IMR-90 (cell line): ENCODE measurements around the gene GMPPA. TPM values are rescaled to one million over a fixed set of nuclear protein-coding genes. Genes with fewer than 3 reads are reported as not detected.

Source experiments
- ATAC-seq: fragments of 200-7000 bp; cut with Tn5 transposase; 2 replicates; pipeline ENCODE4 v1.9.1; 2020; ENCODE audit warnings: low read depth, mild to moderate bottlenecking, moderate library complexity
- BruUV-seq: library from RNA; stranded (reverse); fragments of 400-500 nt; replicated peaks from 2 replicates; lab custom pipeline; 2021; lab: Mats Ljungman, UMichigan
- CTCF ChIA-PET: fragments of 300-600 bp; formaldehyde crosslinking; extraction: SDS; loops from one replicate; lab custom pipeline; 2021; ENCODE audit warnings: antibody characterized with exemption; lab: Yijun Ruan, JAX
- POLR2A ChIA-PET: fragments of 300-600 bp; sonication (Branson Sonifier 250); formaldehyde crosslinking; loops from one replicate; lab custom pipeline; 2022; ENCODE audit warnings: antibody characterized with exemption; ENCODE audit not compliant: unreplicated experiment; lab: Charles Lee
- DNase-seq: peaks from one replicate; pipeline ENCODE4 v3.0.0; 2013
- H2AFZ ChIP-seq: replicated peaks from 2 replicates; pipeline ENCODE3; 2013; ENCODE audit warnings: low read length, mild to moderate bottlenecking; ENCODE audit not compliant: poor library complexity
- H2AK5ac ChIP-seq: 2 replicates; pipeline ENCODE4 v1.6.1; 2013; ENCODE audit warnings: low read depth, low read length, inconsistent platforms
- H2AK9ac ChIP-seq: replicated peaks from 2 replicates; pipeline ENCODE3; 2013; ENCODE audit warnings: mild to moderate bottlenecking, low read depth, low read length, moderate library complexity; ENCODE audit not compliant: poor library complexity
- H2BK120ac ChIP-seq: 2 replicates; pipeline ENCODE4 v1.6.1; 2013; ENCODE audit warnings: low read depth, low read length, inconsistent platforms
- H2BK15ac ChIP-seq: 3 replicates; pipeline ENCODE4 v1.6.1; 2013; ENCODE audit warnings: low read depth, low read length, inconsistent platforms
- H2BK20ac ChIP-seq: 2 replicates; pipeline ENCODE4 v1.6.1; 2013; ENCODE audit warnings: low read depth, mild to moderate bottlenecking, inconsistent platforms, low read length, moderate library complexity
- H2BK5ac ChIP-seq: 2 replicates; pipeline ENCODE4 v1.6.1; 2013; ENCODE audit warnings: mild to moderate bottlenecking, low read depth, low read length, inconsistent platforms; ENCODE audit not compliant: poor library complexity, severe bottlenecking
- H3K14ac ChIP-seq: replicated peaks from 2 replicates; pipeline ENCODE4 v1.6.1; 2013; ENCODE audit warnings: low read depth, low read length, inconsistent platforms
- H3K18ac ChIP-seq: 2 replicates; pipeline ENCODE4 v1.6.1; 2013; ENCODE audit warnings: low read depth, low read length, control low read depth
- H3K23ac ChIP-seq: 2 replicates; pipeline ENCODE4 v1.6.1; 2013; ENCODE audit warnings: low read depth, low read length, inconsistent platforms
- H3K27ac ChIP-seq: 2 replicates; pipeline ENCODE4 v1.5.1; 2013; ENCODE audit warnings: mild to moderate bottlenecking, control low read depth, low read length; ENCODE audit not compliant: insufficient read depth
- H3K27me3 ChIP-seq: 2 replicates; pipeline ENCODE4 v1.6.1; 2013; ENCODE audit warnings: low read length; ENCODE audit not compliant: control insufficient read depth, insufficient read depth
- H3K36me3 ChIP-seq: 2 replicates; pipeline ENCODE4 v1.6.1; 2013; ENCODE audit warnings: low read length, mixed read lengths; ENCODE audit not compliant: control insufficient read depth, insufficient read depth
- H3K4ac ChIP-seq: 2 replicates; pipeline ENCODE4 v1.6.1; 2013; ENCODE audit warnings: low read depth, low read length, inconsistent platforms
- H3K4me1 ChIP-seq: 2 replicates; pipeline ENCODE4 v1.6.1; 2013; ENCODE audit warnings: low read length, mixed read lengths; ENCODE audit not compliant: control insufficient read depth, insufficient read depth
- H3K4me2 ChIP-seq: 2 replicates; pipeline ENCODE4 v1.6.1; 2013; ENCODE audit warnings: low read depth, mild to moderate bottlenecking, control low read depth, low read length, moderate library complexity
- H3K4me3 ChIP-seq: 2 replicates; pipeline ENCODE4 v1.5.1; 2013; ENCODE audit warnings: low read depth, mild to moderate bottlenecking, control low read depth, low read length, moderate library complexity; ENCODE audit not compliant: insufficient read depth
- H3K56ac ChIP-seq: 2 replicates; pipeline ENCODE4 v1.6.1; 2013; ENCODE audit warnings: low read length, inconsistent platforms; ENCODE audit not compliant: insufficient read depth; ENCODE audit errors: extremely low read depth
- H3K79me1 ChIP-seq, 2 experiments: 2 replicates each; pipeline ENCODE4 v1.6.1; 2013; ENCODE audit warnings: low read length in 2 of 2, inconsistent platforms in 1 of 2, low read depth in 1 of 2
- H3K9ac ChIP-seq: 2 replicates; pipeline ENCODE4 v1.6.1; 2013; ENCODE audit warnings: low read depth, low read length, control low read depth
- H3K9me1 ChIP-seq: 2 replicates; pipeline ENCODE4 v1.6.1; 2013; ENCODE audit warnings: low read length, inconsistent platforms; ENCODE audit not compliant: insufficient read depth
- H3K9me3 ChIP-seq: 2 replicates; pipeline ENCODE4 v1.6.1; 2013; ENCODE audit warnings: low read length; ENCODE audit not compliant: control insufficient read depth, insufficient read depth
- H4K20me1 ChIP-seq: 2 replicates; pipeline ENCODE4 v1.6.1; 2013; ENCODE audit warnings: low read length, inconsistent platforms; ENCODE audit not compliant: insufficient read depth
- H4K5ac ChIP-seq: 2 replicates; pipeline ENCODE4 v1.6.1; 2013; ENCODE audit warnings: mild to moderate bottlenecking, low read depth, low read length, control low read depth
- H4K8ac ChIP-seq, 2 experiments: 2 replicates each; pipeline ENCODE4 v1.6.1; 2013; ENCODE audit warnings: low read depth in 2 of 2, low read length in 2 of 2, control low read depth in 1 of 2, inconsistent platforms in 1 of 2
- H4K91ac ChIP-seq: 2 replicates; pipeline ENCODE4 v1.6.1; 2013; ENCODE audit warnings: low read depth, low read length, inconsistent platforms; ENCODE audit not compliant: insufficient read depth
- CHD1 ChIP-seq: IDR thresholded peaks from 2 replicates; pipeline ENCODE4 v1.6.1; 2012; ENCODE audit warnings: low read depth, low read length, improper control_type of control experiment
- CTCF ChIP-seq: conservative IDR thresholded peaks from 2 replicates; pipeline ENCODE4 v1.5.1; 2012; ENCODE audit warnings: mild to moderate bottlenecking, low read depth, low read length, improper control_type of control experiment
- ELK1 ChIP-seq: fragments of 150-350 bp; IDR thresholded peaks from 2 replicates; pipeline ENCODE4 v1.6.1; 2016; ENCODE audit warnings: low read depth, mild to moderate bottlenecking, low read length, moderate library complexity, borderline replicate concordance
- MAFK ChIP-seq: IDR thresholded peaks from 2 replicates; pipeline ENCODE4 v1.6.1; 2012; ENCODE audit warnings: low read depth, low read length, improper control_type of control experiment
- MAZ ChIP-seq: IDR thresholded peaks from 2 replicates; pipeline ENCODE4 v1.6.1; 2012; ENCODE audit warnings: low read depth, mild to moderate bottlenecking, low read length, improper control_type of control experiment, moderate library complexity, borderline replicate concordance
- POLR2A ChIP-seq: IDR thresholded peaks from 2 replicates; pipeline ENCODE4 v1.6.1; 2012; ENCODE audit warnings: mild to moderate bottlenecking, low read depth, low read length
- RAD21 ChIP-seq: IDR thresholded peaks from 2 replicates; pipeline ENCODE4 v1.6.1; 2012; ENCODE audit warnings: low read length, improper control_type of control experiment
- RCOR1 ChIP-seq: IDR thresholded peaks from 2 replicates; pipeline ENCODE4 v1.6.1; 2012; ENCODE audit warnings: mild to moderate bottlenecking, low read length, improper control_type of control experiment; ENCODE audit not compliant: insufficient replicate concordance
- RFX5 ChIP-seq: IDR thresholded peaks from 2 replicates; pipeline ENCODE4 v1.8.0; 2012; ENCODE audit warnings: low read depth, mild to moderate bottlenecking, low read length, moderate library complexity
- SMC3 ChIP-seq: fragments of 150-350 bp; IDR thresholded peaks from 2 replicates; pipeline ENCODE4 v1.6.1; 2016; ENCODE audit warnings: low read depth, mild to moderate bottlenecking, antibody characterized with exemption, low read length, moderate library complexity
- USF2 ChIP-seq: fragments of 150-350 bp; IDR thresholded peaks from 2 replicates; pipeline ENCODE4 v1.6.1; 2017; ENCODE audit warnings: mild to moderate bottlenecking, antibody characterized with exemption, low read length, low read depth
- WGBS, 2 experiments: methylation state at CpG; one replicate each; pipeline versions ENCODE4 v1.1.5 to v1.1.7; 2013; ENCODE audit warnings: missing lambda C conversion rate in 2 of 2; ENCODE audit not compliant: insufficient read length in 1 of 2; ENCODE audit errors: extremely low coverage in 2 of 2; 5-methylcytosine and 5-hydroxymethylcytosine counted together
- dilution Hi-C: fragments of 300-500 bp; cut with HindIII; formaldehyde crosslinking; loops from one replicate; pipeline ENCODE4 v1.14.3; 2018; ENCODE audit warnings: low sequenced_read_pairs; ENCODE audit not compliant: unreplicated experiment
- in situ Hi-C: fragments of 300-500 bp; cut with MboI; formaldehyde crosslinking; loops from 3 replicates; pipeline ENCODE4 v1.14.3; 2019; ENCODE audit warnings: low sequenced_read_pairs, inconsistent platforms, mixed read lengths
- intact Hi-C: fragments of 100-400 bp; cut with micrococcal nuclease; formaldehyde crosslinking; loops from 2 replicates; pipeline ENCODE4 v1.10.0; 2022
- polyA plus RNA-seq, 3 experiments: library from polyadenylated mRNA; depleted of rRNA; stranded (reverse); fragments of >200 nt; gene quantifications; 2 replicates each; pipeline ENCODE4 v1.2.3, GENCODE V29; 2012; ENCODE audit warnings: low replicate concordance in 1 of 3
- total RNA-seq: library from RNA; depleted of rRNA; stranded (reverse); fragments of >200 nt; gene quantifications from 2 replicates; pipeline ENCODE4 v1.2.3, GENCODE V29; 2012

The GMPPA gene
- total and polyA plus RNA-seq, 2 of the 4 experiments (the other 2 are of a cell fraction): 103 to 134 TPM

- no peak overlapping the region for H3K9ac ChIP-seq
- CTCF ChIA-PET: no interaction called here
- H3K9me1 ChIP-seq: no peaks in the 10 kb centered on the region
- H3K79me1 ChIP-seq: no peaks in the 10 kb centered on the region
- no peak overlapping the region for H3K4me3 ChIP-seq
- POLR2A ChIA-PET: no interaction called here
- no peak for ATAC-seq
- H2AFZ ChIP-seq: no peak overlapping the region
- H3K23ac ChIP-seq: no peak overlapping the region
- no peak overlapping the region for H3K4me2 ChIP-seq
- H2BK120ac ChIP-seq: no peak overlapping the region
- no peaks in the 10 kb centered on the region for H4K20me1 ChIP-seq
- H3K18ac ChIP-seq: no peak overlapping the region
- no peak overlapping the region for H3K27ac ChIP-seq
- H2BK20ac ChIP-seq: no peak overlapping the region
- H3K56ac ChIP-seq: no peak overlapping the region
- no TSS peak for BruUV-seq
- H4K91ac ChIP-seq: no peak overlapping the region
- no peaks in the 10 kb centered on the region for H3K36me3 ChIP-seq
- H2BK5ac ChIP-seq: no peak overlapping the region
- no peak overlapping the region for H4K5ac ChIP-seq
- H2AK9ac ChIP-seq: no peak overlapping the region
- WGBS, 2 experiments: 83% methylated on average over 8 of the region's 17 CpGs; no CpG with 5 or more reads in 1 of the 2 experiments
- H2AK5ac ChIP-seq: no peak overlapping the region
- H3K4ac ChIP-seq: no peak overlapping the region
- intact Hi-C loops: no loop called here
- dilution Hi-C loops: no loop called here
- in situ Hi-C loops: no loop called here
- peaks cover 70% of the 10 kb centered on the region for H3K27me3 ChIP-seq
- H2BK15ac ChIP-seq: no peak overlapping the region
- H3K14ac ChIP-seq: no peak overlapping the region
- no peak for DNase-seq
- H4K8ac ChIP-seq: no peak overlapping the region
- H3K9me3 ChIP-seq: no peaks in the 10 kb centered on the region
- TF ChIP-seq CTCF: no peak
- TF ChIP-seq MAZ: no peak
- no peak for TF ChIP-seq USF2
- no peak for TF ChIP-seq POLR2A
- no peak for TF ChIP-seq RCOR1
- no peak for TF ChIP-seq ELK1
- no peak for TF ChIP-seq SMC3
- no peak for TF ChIP-seq CHD1
- TF ChIP-seq MAFK: no peak
- TF ChIP-seq RAD21: no peak
- no peak for TF ChIP-seq RFX5
- H3K4me1 ChIP-seq: peaks cover 7% of the 10 kb centered on the region; the same call in 1 of the 2 replicates
These were observed 17.4 kb downstream of the GMPPA start for GRCh38 chr2:219515874-219516629.
